Measurements from ENCODE around the gene GMDS.
"Not testable (repeated sequence)": the region's sequence is repeated elsewhere in the genome, so short reads cannot be mapped to it uniquely, and the experiment has no call there.

GMDS gene

DNA sequence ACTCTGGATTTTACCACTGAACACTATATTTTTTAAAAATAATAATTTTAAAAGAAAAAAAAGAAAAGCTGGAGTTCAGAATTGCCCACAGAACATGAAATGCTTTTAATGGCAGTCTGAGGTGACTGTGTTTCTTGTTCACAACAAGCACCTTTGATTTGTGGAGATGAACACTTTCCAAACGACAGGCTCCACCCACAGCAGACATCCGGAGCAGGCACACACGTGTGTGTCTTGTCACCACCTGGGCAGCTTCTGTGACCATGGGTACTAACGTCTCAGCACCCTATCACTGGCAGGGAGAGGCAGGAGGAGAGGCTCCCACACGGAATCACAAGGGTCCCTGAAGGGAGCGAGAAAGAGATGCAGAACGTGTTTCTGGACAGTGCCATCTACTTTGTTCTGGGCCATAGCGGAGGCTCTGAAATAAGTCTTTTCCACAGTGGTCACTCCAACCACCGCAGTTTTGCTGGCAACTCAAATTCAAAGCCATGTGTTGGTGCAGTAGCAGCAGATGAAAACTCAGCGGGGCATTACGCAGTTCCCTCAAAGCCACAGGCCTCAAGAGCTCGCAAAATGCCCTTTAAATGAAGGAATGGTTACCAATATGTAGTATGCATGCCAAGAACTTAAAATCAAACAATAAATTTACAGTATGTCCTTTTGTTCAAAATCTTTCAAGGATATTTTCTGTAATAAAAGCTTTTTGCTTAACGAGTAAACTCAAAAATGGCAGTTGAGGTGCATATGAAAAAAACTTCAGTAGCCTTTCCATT lies 393.5 kb downstream of the GMDS start:
- Histone ChIP-seq H3K27me3 (no peaks in the 10 kb centered on the region), H3K36me3 (no peaks in the 10 kb centered on the region), H3K4me1 (peaks cover 33% of the 10 kb centered on the region), H3K9me3 (no peaks in the 10 kb centered on the region), H3K4me3 (ENCODE audit: low read depth, low read length) (no peak overlapping the region)
- TF ChIP-seq, protein P1, sequence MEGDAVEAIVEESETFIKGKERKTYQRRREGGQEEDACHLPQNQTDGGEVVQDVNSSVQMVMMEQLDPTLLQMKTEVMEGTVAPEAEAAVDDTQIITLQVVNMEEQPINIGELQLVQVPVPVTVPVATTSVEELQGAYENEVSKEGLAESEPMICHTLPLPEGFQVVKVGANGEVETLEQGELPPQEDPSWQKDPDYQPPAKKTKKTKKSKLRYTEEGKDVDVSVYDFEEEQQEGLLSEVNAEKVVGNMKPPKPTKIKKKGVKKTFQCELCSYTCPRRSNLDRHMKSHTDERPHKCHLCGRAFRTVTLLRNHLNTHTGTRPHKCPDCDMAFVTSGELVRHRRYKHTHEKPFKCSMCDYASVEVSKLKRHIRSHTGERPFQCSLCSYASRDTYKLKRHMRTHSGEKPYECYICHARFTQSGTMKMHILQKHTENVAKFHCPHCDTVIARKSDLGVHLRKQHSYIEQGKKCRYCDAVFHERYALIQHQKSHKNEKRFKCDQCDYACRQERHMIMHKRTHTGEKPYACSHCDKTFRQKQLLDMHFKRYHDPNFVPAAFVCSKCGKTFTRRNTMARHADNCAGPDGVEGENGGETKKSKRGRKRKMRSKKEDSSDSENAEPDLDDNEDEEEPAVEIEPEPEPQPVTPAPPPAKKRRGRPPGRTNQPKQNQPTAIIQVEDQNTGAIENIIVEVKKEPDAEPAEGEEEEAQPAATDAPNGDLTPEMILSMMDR (IDR thresholded peaks at IDR 0.05; ENCODE audit: low read depth, low read length), result no peak
- no peak for DNase-seq

DNA sequence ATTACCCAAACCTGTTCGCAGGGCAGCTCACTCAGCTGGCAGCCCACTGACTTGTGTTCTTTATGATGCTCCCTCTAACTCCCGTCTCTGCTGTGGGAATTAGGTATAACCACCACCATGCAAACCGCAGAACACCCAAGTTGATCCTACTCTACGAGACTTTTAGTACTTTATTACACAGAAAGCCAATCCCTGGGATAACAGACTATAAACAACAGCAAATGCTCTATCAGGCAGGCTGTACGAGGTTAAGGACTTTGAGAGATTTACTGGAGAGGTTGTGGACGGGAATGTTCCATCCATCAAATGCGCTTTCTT lies 394.6 kb downstream of the GMDS start:
- H3K36me3 ChIP-seq, result no peaks in the 10 kb centered on the region
- no peaks in the 10 kb centered on the region for H3K27me3 ChIP-seq
- DNase-seq, result no peak
- TF ChIP-seq, protein P1 (IDR thresholded peaks at IDR 0.05; ENCODE audit: low read depth, low read length), result no peak
- no peaks in the 10 kb centered on the region for H3K9me3 ChIP-seq
- H3K4me1 ChIP-seq, result peaks cover 25% of the 10 kb centered on the region
- H3K4me3 ChIP-seq (ENCODE audit: low read depth, low read length), result no peak overlapping the region

DNA sequence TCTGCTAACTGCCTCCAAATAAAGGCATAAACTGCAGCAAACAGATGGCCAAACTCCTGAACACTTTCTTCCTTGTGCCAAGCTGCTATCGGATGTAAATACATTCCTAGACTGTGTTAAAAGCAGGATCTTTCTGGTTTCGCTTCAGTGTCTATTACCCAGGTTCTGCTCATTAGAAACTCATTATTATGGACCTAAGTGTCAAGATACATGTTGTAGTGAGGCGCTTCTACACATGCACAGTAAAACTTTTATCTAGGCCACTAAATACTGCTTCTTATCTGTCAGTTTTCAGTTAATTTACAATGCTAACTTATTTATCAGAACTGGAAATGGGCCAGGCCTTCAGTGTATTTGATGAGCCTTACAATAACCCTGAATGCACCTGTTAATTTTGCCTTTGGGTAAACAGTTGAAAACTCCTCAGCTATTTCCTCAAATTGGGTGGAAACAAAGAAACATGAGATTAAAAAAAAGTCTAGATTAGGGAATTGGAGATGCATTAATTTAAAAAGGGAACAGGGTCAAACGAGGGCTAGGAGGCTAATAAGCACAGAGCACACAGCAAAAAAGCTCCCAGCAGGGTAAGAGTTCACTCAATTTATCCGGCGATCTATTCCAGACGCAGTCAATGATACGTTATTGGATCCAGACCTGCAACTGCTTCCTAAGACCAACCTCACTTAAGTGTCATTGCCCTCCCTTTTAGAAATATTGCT lies 395.1 kb downstream of the GMDS start:
- TF ChIP-seq, protein P1 (IDR thresholded peaks at IDR 0.05; ENCODE audit: low read depth, low read length), result no peak
- no peaks in the 10 kb centered on the region for H3K27me3 ChIP-seq
- H3K9me3 ChIP-seq, result no peaks in the 10 kb centered on the region
- H3K4me1 ChIP-seq, result peaks cover 24% of the 10 kb centered on the region
- H3K4me3 ChIP-seq (ENCODE audit: low read depth, low read length), result no peak overlapping the region
- peak; percentile 41 for DNase-seq
- no peaks in the 10 kb centered on the region for H3K36me3 ChIP-seq

DNA sequence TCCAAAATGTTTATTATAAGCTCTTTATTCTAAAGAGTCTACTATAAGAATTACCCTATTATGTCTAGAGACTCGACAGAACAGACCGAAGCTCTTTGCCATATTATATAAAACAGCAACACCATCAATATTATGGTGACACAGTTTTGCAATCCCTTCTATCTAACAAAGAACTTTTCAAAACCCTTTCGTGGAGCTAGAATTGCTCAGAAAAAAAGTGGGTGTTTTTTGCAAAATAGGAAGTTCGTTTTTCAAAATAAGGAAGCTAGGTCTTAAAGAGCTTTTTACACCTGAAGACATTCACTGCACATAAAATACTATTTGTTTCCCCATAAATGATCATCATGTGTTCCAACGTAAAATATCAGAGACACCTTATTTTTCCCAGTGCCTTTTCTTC lies 395.7 kb downstream of the GMDS start:
- Histone ChIP-seq H3K4me1 (peaks cover 18% of the 10 kb centered on the region), H3K9me3 (no peaks in the 10 kb centered on the region), H3K27me3 (no peaks in the 10 kb centered on the region), H3K36me3 (no peaks in the 10 kb centered on the region), H3K4me3 (ENCODE audit: low read depth, low read length) (no peak overlapping the region)
- no peak for DNase-seq
- TF ChIP-seq, protein P1 (IDR thresholded peaks at IDR 0.05; ENCODE audit: low read depth, low read length), result no peak

DNA sequence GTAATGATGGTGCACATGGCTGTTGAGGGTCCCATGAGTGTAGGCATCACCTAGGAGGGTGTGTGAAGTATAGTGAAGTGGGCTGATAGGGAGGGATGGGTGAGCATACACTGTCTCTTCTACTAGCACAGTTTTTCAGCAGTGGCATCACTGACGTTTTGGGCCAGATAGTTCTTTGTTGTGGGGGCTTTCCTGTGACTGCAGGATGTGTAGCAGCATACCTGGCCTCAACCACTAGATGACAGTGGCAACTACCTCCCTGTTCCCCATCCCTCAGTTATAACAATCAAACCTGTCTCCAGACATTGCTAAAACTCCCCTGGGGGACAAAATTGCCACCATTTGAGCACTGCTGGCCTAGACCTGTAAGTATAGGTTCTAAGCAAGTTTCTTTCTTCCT lies 396.7 kb downstream of the GMDS start:
- Histone ChIP-seq H3K9me3 (no peaks in the 10 kb centered on the region), H3K4me1 (peaks cover 11% of the 10 kb centered on the region), H3K4me3 (ENCODE audit: low read depth, low read length) (no peak overlapping the region), H3K36me3 (no peaks in the 10 kb centered on the region), H3K27me3 (no peaks in the 10 kb centered on the region)
- TF ChIP-seq, protein P1 (IDR thresholded peaks at IDR 0.05; ENCODE audit: low read depth, low read length), result no peak
- no peak for DNase-seq

DNA sequence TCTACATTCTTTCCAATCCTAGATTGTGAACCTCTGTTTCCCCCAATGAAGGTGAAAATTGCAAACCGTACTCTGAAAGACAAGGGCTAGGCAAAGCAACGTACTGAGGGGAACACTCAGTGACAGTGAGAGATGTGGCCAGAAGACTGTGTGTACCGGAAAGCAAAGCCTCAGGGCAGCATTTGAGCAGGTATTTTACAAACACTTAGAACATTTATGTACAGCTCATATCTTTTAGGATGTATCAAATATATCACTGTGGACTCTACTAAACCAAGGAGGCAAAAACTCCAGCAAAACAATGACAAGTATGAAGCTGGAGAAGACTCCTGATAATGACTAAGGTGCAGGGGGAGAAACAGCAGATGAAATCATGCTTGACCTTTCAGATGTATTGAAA lies 398.8 kb downstream of the GMDS start:
- Histone ChIP-seq H3K4me1 (peaks cover 9% of the 10 kb centered on the region), H3K9me3 (no peaks in the 10 kb centered on the region), H3K4me3 (ENCODE audit: low read depth, low read length) (no peak overlapping the region), H3K27me3 (no peaks in the 10 kb centered on the region), H3K36me3 (no peaks in the 10 kb centered on the region)
- no peak for DNase-seq
- TF ChIP-seq, protein P1 (IDR thresholded peaks at IDR 0.05; ENCODE audit: low read depth, low read length), result no peak

DNA sequence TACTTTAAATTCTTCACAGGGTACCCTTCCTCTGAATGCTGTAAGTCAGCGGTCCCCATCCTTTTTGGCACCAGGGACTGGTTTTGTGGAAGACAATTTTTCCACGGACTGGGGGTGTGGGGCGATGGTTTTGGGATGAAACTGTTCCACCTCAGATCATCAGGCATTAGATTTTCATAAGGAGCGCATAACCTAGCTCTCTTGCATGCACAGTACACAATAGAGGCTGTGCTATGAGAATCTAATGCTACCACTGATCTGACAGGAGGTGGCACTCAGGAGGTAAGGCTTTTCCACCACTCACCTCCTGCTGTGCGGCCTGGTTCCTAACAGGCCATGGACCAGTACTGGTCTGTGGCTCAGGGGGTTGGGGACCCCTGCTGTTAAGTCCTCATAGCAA lies 399.9 kb downstream of the GMDS start:
- H3K36me3 ChIP-seq; H3K4me3 ChIP-seq (ENCODE audit: low read depth, low read length); H3K9me3 ChIP-seq; DNase-seq; H3K4me1 ChIP-seq; H3K27me3 ChIP-seq: not testable (repeated sequence)
